MM.1S (cell line): ENCODE data around the gene TP53BP2.

Experiments used
- DNase-seq: peaks from one replicate; pipeline ENCODE4 v3.0.0-alpha.2; 2015
- H2AFZ ChIP-seq: fragments of 300-600 bp; sonication (generic); 2 replicates; pipeline ENCODE4 v1.6.0; 2016; ENCODE audit warnings: antibody characterized with exemption, low read length
- H3F3A ChIP-seq: fragments of 300-600 bp; sonication (generic); 2 replicates; pipeline ENCODE4 v1.6.1; 2016; ENCODE audit warnings: mild to moderate bottlenecking, antibody characterized with exemption, low read length, moderate library complexity, mixed read lengths; ENCODE audit not compliant: insufficient read depth
- H3K27ac ChIP-seq: fragments of 300-600 bp; sonication (generic); 2 replicates; pipeline ENCODE4 v1.5.1; 2016; ENCODE audit warnings: mild to moderate bottlenecking, low read length
- H3K27me3 ChIP-seq: fragments of 300-600 bp; sonication (generic); replicated peaks from 2 replicates; pipeline ENCODE4 v1.6.0; 2016; ENCODE audit warnings: low read length; ENCODE audit not compliant: insufficient read depth
- H3K36me3 ChIP-seq: fragments of 300-600 bp; sonication (generic); replicated peaks from 2 replicates; pipeline ENCODE4 v1.6.1; 2016; ENCODE audit warnings: mild to moderate bottlenecking, low read length, mixed read lengths; ENCODE audit not compliant: insufficient read depth
- H3K4me1 ChIP-seq: fragments of 300-600 bp; sonication (generic); 2 replicates; pipeline ENCODE4 v1.6.1; 2016; ENCODE audit warnings: low read length, mixed read lengths
- H3K4me2 ChIP-seq: fragments of 300-600 bp; sonication (generic); 2 replicates; pipeline ENCODE4 v1.6.0; 2016; ENCODE audit warnings: low read depth, low read length
- H3K4me3 ChIP-seq: fragments of 300-600 bp; sonication (generic); 2 replicates; pipeline ENCODE4 v1.5.1; 2016; ENCODE audit warnings: low read length, mixed read lengths
- H3K79me2 ChIP-seq: fragments of 300-600 bp; sonication (generic); 2 replicates; pipeline ENCODE4 v1.6.1; 2016; ENCODE audit warnings: mixed run types, low read length, mixed read lengths
- H3K9ac ChIP-seq: fragments of 300-600 bp; sonication (generic); 2 replicates; pipeline ENCODE4 v1.6.1; 2016; ENCODE audit warnings: low read length, mixed read lengths
- H3K9me2 ChIP-seq: fragments of 300-600 bp; sonication (generic); replicated peaks from 2 replicates; pipeline ENCODE4 v1.6.1; 2016; ENCODE audit warnings: mild to moderate bottlenecking, low read length, mixed read lengths; ENCODE audit not compliant: insufficient read depth
- H3K9me3 ChIP-seq: fragments of 300-600 bp; sonication (generic); replicated peaks from 2 replicates; pipeline ENCODE4 v1.6.1; 2016; ENCODE audit warnings: mild to moderate bottlenecking, low read length, mixed read lengths; ENCODE audit not compliant: insufficient read depth
- H4K20me1 ChIP-seq: fragments of 300-600 bp; sonication (generic); 2 replicates; pipeline ENCODE4 v1.6.1; 2016; ENCODE audit warnings: mild to moderate bottlenecking, low read length, moderate library complexity, mixed read lengths; ENCODE audit not compliant: insufficient read depth
- CTCF ChIP-seq: fragments of 300-600 bp; sonication (generic); IDR thresholded peaks from 2 replicates; pipeline ENCODE4 v1.5.1; 2016; ENCODE audit warnings: antibody characterized with exemption, low read length, mixed read lengths
- EZH2 ChIP-seq: fragments of 300-600 bp; sonication (generic); optimal IDR thresholded peaks from 2 replicates; pipeline ENCODE3; 2017; ENCODE audit warnings: low read depth, mild to moderate bottlenecking, antibody characterized with exemption, low read length, mixed read lengths
- EZH2phosphoT487 ChIP-seq: fragments of 300-600 bp; sonication (generic); IDR thresholded peaks from 2 replicates; pipeline ENCODE4 v1.6.1; 2018; ENCODE audit warnings: antibody characterized with exemption, low read length

TP53BP2 gene

GRCh38 chr1:223853275-223853674 lies 7.5 kb upstream of the TP53BP2 start:
- H3K27me3 ChIP-seq = no peaks in the 10 kb centered on the region
- H3K9me3 ChIP-seq = no peaks in the 10 kb centered on the region
- no peaks in the 10 kb centered on the region for H4K20me1 ChIP-seq
- no peak overlapping the region for H3K27ac ChIP-seq
- H3K36me3 ChIP-seq = no peaks in the 10 kb centered on the region
- H3K4me1 ChIP-seq = peaks cover 30% of the 10 kb centered on the region
- no peak overlapping the region for H3K4me2 ChIP-seq
- H3K4me3 ChIP-seq = no peak overlapping the region
- H3K79me2 ChIP-seq = no peaks in the 10 kb centered on the region
- H3F3A ChIP-seq = peaks cover 12% of the 10 kb centered on the region
- no peak for DNase-seq
- no peak overlapping the region for H3K9ac ChIP-seq
- TF ChIP-seq EZH2 (no peak), EZH2phosphoT487 (no peak), CTCF (no peak)
- no peak overlapping the region for H2AFZ ChIP-seq
- no peaks in the 10 kb centered on the region for H3K9me2 ChIP-seq

- no peaks in the 10 kb centered on the region for H3K9me2 ChIP-seq
- H3K9ac ChIP-seq = no peak overlapping the region
- TF ChIP-seq EZH2 = no peak
- no peak for TF ChIP-seq CTCF
- TF ChIP-seq EZH2phosphoT487 = no peak
- no peaks in the 10 kb centered on the region for H3K79me2 ChIP-seq
- no peak overlapping the region for H2AFZ ChIP-seq
- no peak for DNase-seq
- no peaks in the 10 kb centered on the region for H3K36me3 ChIP-seq
- no peak overlapping the region for H3K4me3 ChIP-seq
- H3K27me3 ChIP-seq = no peaks in the 10 kb centered on the region
- peaks cover 35% of the 10 kb centered on the region for H3K4me1 ChIP-seq
- no peak overlapping the region for H3K27ac ChIP-seq
- peaks cover 12% of the 10 kb centered on the region for H3F3A ChIP-seq
- no peaks in the 10 kb centered on the region for H4K20me1 ChIP-seq
- no peaks in the 10 kb centered on the region for H3K9me3 ChIP-seq
- no peak overlapping the region for H3K4me2 ChIP-seq
Observed at GRCh38 chr1:223852337-223852736, 6.6 kb upstream of the TP53BP2 start.

GRCh38 chr1:223849352-223850254 lies 3.9 kb upstream of the TP53BP2 start:
- DNase-seq = peak; percentile 53
- TF ChIP-seq EZH2phosphoT487 (no peak), CTCF (no peak), EZH2 (no peak)
- H3K27ac ChIP-seq = peak overlapping the region; percentile 14; the same call in 1 of the 2 replicates
- peak overlapping the region; percentile 35 for H3K4me3 ChIP-seq
- no peaks in the 10 kb centered on the region for H3K9me2 ChIP-seq
- H3K9ac ChIP-seq = peak overlapping the region; percentile 19; the same call in 1 of the 2 replicates
- H3K4me1 ChIP-seq = peaks cover 34% of the 10 kb centered on the region
- peak overlapping the region; percentile 45 for H2AFZ ChIP-seq
- H3K36me3 ChIP-seq = no peaks in the 10 kb centered on the region
- no peaks in the 10 kb centered on the region for H3K27me3 ChIP-seq
- H3K4me2 ChIP-seq = peak overlapping the region; percentile 70
- peaks cover 9% of the 10 kb centered on the region for H3K79me2 ChIP-seq
- no peaks in the 10 kb centered on the region for H3K9me3 ChIP-seq
- H3F3A ChIP-seq = peaks cover 23% of the 10 kb centered on the region
- H4K20me1 ChIP-seq = no peaks in the 10 kb centered on the region
